Measurements from ENCODE around the gene ZKSCAN1.
"Not testable (repeated sequence)": the region's sequence is repeated elsewhere in the genome, so short reads cannot be mapped to it uniquely, and the experiment has no call there.

Gene ZKSCAN1

GRCh38 chr7:100015232-100016214 lies at the start of gene ZKSCAN1:
TSS of gene ZKSCAN1 (plus strand) at chr7:100015596. CDS start at chr7:100023507, 7,911 bp downstream.
- peak; percentile 78 to 84 for DNase-seq

DNA sequence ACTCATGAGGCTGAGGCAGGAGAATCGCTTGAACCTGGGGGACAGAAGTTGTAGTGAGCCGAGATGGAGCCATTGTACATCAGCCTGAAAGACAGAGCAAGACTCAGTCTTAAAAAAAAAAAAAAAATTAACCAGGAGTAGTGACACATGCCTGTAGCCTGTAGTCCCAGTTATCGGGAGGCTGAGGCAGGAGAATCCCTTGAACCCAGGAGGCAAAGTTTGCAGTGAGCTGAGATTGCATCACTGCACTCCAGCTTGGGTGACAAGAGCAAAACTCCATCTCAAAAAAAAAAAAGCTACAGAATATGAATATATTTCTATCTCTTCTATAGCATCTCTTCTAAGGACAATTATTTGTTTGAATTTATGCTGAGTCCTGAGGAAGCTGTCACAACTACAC lies 46.1 kb upstream of the ZKSCAN1 start:
- DNase-seq = no peak

DNA sequence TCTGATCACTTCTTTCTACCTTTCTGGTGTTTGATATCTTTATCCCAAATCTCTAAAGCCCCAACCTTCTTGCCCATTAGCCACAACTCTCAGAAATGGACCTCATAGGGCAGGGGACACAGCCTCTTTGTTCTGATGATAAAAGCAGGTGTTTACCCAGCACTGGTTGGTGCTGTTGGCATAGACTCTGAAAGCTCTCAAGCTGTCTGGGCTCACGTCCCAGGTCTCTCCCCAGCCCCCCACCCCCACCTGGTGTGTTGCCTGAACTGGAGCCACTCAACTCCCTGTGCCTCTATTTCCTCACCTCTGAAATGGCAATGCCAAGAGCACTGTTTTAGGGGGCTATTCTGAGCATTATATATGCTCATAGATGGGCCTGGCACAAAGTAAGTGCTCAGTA lies 45.6 kb upstream of the ZKSCAN1 start:
- DNase-seq = not testable (repeated sequence)

DNA sequence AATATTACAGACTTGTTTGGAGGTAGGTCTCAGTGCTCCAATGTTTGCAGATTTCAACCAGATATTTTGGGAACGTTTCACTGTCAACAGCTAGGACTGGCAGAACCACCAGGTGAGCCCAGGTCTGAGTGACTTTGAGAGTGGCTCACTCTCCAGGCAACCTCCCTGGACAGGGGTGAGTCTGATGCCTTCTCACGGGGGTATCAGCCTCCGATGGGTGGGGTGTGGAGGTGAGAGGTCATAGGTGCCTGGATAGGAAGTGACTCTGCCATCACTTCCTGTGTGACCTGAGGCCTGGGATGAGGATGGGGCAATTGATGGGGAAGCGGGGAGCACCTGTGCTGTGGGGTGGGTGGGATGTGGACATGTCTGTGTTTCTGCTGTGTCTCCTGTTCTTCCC lies 44.2 kb upstream of the ZKSCAN1 start:
- DNase-seq = no peak

- DNase-seq = not testable (repeated sequence)
These were observed 41.6 kb upstream of the ZKSCAN1 start for GRCh38 chr7:99973817-99974216.

- DNase-seq = no peak
These were observed 40.7 kb upstream of the ZKSCAN1 start for GRCh38 chr7:99974681-99975080.

- DNase-seq = no peak
These were observed 39.4 kb upstream of the ZKSCAN1 start, which contains the start of gene AZGP1 for GRCh38 chr7:99975782-99976521. TSS of gene AZGP1 (minus strand) at chr7:99976031. CDS start at chr7:99976020, 11 bp downstream.

DNA sequence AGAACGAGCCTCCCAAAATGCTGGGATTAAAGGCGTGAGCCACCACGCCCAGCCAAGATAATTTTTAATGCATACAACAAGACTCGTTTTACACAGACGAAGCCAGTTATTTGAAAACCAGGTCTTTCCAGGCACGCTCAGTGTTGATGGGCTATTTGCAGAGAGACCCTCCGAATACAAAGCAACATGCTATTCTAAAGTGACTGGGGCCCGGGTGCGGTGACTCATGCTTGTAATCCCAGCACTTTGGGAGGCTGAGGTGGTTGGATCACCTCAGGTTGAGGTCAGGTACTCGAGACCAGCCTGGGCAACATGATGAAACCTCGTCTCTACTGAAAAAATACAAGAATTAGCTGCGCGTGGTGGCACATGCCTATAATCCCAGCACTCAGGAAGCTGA lies 38.8 kb upstream of the ZKSCAN1 start:
- DNase-seq = no peak

DNA sequence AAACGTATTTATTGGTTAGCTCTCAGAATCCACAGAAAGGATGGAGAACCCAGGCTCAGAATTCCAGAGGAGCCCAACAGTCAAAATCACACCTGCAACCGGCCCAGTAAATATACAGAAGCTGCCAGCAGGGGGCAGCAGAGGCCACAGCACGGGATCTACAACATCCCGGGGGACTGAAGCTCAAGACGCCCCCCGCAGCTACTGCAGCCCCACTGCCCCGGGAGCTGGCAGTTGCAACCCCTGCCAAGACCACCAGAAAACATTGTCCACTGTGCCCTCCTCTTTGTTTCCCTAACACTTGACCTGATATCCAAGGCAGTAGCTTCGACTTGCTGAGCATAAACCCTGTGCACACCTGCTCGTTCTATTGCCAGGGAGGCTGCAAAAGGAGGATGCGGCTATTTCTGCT lies 35.6 kb upstream of the ZKSCAN1 start:
- peak in 1 of 2 experiments; percentile 19 for DNase-seq

- not testable (repeated sequence) for DNase-seq
These were observed 34.9 kb upstream of the ZKSCAN1 start for GRCh38 chr7:99980448-99980872.

- DNase-seq = not testable (repeated sequence)
These were observed 34.3 kb upstream of the ZKSCAN1 start for GRCh38 chr7:99981066-99981465.

DNA sequence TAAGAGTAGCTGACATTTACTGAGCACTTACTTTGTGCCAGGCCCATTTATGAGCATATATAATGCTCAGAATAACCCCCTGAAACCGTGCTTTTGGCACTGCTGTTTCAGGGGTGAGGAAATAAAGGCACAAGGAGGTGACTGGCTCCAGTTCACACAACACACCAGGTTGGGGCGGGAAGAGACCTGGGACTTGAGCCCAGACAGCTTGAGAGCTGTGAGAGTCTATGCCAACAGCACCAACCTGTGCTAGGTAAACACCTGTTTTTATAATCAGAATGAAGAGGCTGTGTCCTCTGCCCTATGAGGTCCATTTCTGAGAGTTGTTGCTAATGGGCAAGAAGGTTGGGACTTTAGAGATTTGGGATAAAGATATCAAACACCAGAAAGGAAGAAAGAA lies 30.8 kb upstream of the ZKSCAN1 start:
- no peak for DNase-seq

DNA sequence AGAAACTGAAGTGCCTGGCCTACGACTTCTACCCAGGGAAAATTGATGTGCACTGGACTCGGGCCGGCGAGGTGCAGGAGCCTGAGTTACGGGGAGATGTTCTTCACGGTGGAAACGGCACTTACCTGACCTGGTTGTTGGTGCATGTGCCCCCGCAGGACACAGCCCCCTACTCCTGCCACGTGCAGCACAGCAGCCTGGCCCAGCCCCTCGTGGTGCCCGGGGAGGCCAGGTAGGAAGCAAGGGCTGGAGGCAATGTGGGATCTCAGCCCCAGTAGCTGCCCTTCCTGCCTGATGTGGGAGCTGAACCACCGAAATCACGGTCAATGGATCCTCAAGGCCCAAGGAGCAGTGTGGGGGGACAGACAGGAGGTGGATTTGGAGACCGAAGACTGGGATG lies 28.1 kb upstream of the ZKSCAN1 start:
- DNase-seq = not testable (repeated sequence)

GRCh38 chr7:99987846-99988245 lies 27.6 kb upstream of the ZKSCAN1 start:
- no peak for DNase-seq

GRCh38 chr7:99990460-99990852 lies 24.9 kb upstream of the ZKSCAN1 start:
- no peak for DNase-seq

DNA sequence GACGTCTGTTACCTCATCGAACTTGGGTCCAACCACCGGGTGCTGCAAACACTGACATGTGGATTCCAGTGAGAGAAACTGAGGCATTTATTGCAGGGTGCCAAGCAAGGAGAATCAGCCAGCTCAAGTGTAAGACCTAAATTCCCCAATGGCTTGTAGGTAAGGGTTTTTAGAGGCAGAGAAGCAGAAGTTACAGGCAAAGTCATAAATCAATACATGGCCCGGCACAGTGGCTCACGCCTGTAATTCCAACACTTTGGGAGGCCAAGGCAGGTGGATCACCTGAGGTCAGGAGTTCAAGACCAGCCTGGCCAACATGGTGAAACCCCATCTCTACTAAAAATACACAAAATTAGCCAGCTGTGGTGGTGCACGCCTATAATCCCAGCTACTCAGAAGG lies 23.9 kb upstream of the ZKSCAN1 start:
- not testable (repeated sequence) for DNase-seq

GRCh38 chr7:99992330-99993038 lies 22.9 kb upstream of the ZKSCAN1 start:
- no peak for DNase-seq

DNA sequence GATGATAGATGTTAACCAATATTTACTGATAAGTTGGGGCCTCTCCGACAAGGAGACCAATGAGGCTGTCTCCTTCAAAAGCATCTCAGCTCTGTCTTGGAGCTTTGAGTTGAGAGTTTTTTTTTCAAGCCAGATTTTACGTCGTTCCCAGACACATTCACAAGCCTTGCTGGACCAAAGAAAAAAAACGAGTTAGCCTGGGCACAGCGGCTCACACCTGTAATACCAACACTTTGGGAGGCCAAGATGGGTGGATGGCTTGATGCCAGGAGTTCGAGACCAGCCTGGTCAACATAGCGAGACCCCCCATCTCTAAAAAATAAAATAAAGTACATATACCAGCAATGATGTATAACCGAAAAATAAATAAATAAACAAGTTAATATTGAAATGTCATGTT lies 20.6 kb upstream of the ZKSCAN1 start:
- no peak for DNase-seq

GRCh38 chr7:99996755-99997544 lies 18.4 kb upstream of the ZKSCAN1 start:
- no peak for DNase-seq

GRCh38 chr7:99997545-99998137 lies 17.8 kb upstream of the ZKSCAN1 start:
- DNase-seq = no peak

GRCh38 chr7:100000239-100000638 lies 15.2 kb upstream of the ZKSCAN1 start:
- no peak for DNase-seq
